IMR-90 (cell line): Measurements from ENCODE around the gene SAMD7. TPM values are rescaled to one million over a fixed set of nuclear protein-coding genes. Genes with fewer than 3 reads are reported as not detected.

ENCODE experiments used
- ATAC-seq: fragments of 200-7000 bp; cut with Tn5 transposase; 2 replicates; pipeline ENCODE4 v1.9.1; 2020; ENCODE audit warnings: low read depth, mild to moderate bottlenecking, moderate library complexity
- BruUV-seq: library from RNA; stranded (reverse); fragments of 400-500 nt; replicated peaks from 2 replicates; lab custom pipeline; 2021; lab: Mats Ljungman, UMichigan
- CTCF ChIA-PET: fragments of 300-600 bp; formaldehyde crosslinking; extraction: SDS; loops from one replicate; lab custom pipeline; 2021; ENCODE audit warnings: antibody characterized with exemption; lab: Yijun Ruan, JAX
- POLR2A ChIA-PET: fragments of 300-600 bp; sonication (Branson Sonifier 250); formaldehyde crosslinking; loops from one replicate; lab custom pipeline; 2022; ENCODE audit warnings: antibody characterized with exemption; ENCODE audit not compliant: unreplicated experiment; lab: Charles Lee
- DNase-seq: peaks from one replicate; pipeline ENCODE4 v3.0.0; 2013
- H2AFZ ChIP-seq: replicated peaks from 2 replicates; pipeline ENCODE3; 2013; ENCODE audit warnings: low read length, mild to moderate bottlenecking; ENCODE audit not compliant: poor library complexity
- H2AK5ac ChIP-seq: 2 replicates; pipeline ENCODE4 v1.6.1; 2013; ENCODE audit warnings: low read depth, low read length, inconsistent platforms
- H2AK9ac ChIP-seq: replicated peaks from 2 replicates; pipeline ENCODE3; 2013; ENCODE audit warnings: mild to moderate bottlenecking, low read depth, low read length, moderate library complexity; ENCODE audit not compliant: poor library complexity
- H2BK120ac ChIP-seq: 2 replicates; pipeline ENCODE4 v1.6.1; 2013; ENCODE audit warnings: low read depth, low read length, inconsistent platforms
- H2BK15ac ChIP-seq: 3 replicates; pipeline ENCODE4 v1.6.1; 2013; ENCODE audit warnings: low read depth, low read length, inconsistent platforms
- H2BK20ac ChIP-seq: 2 replicates; pipeline ENCODE4 v1.6.1; 2013; ENCODE audit warnings: low read depth, mild to moderate bottlenecking, inconsistent platforms, low read length, moderate library complexity
- H2BK5ac ChIP-seq: 2 replicates; pipeline ENCODE4 v1.6.1; 2013; ENCODE audit warnings: mild to moderate bottlenecking, low read depth, low read length, inconsistent platforms; ENCODE audit not compliant: poor library complexity, severe bottlenecking
- H3K14ac ChIP-seq: replicated peaks from 2 replicates; pipeline ENCODE4 v1.6.1; 2013; ENCODE audit warnings: low read depth, low read length, inconsistent platforms
- H3K18ac ChIP-seq: 2 replicates; pipeline ENCODE4 v1.6.1; 2013; ENCODE audit warnings: low read depth, low read length, control low read depth
- H3K23ac ChIP-seq: 2 replicates; pipeline ENCODE4 v1.6.1; 2013; ENCODE audit warnings: low read depth, low read length, inconsistent platforms
- H3K27ac ChIP-seq: 2 replicates; pipeline ENCODE4 v1.5.1; 2013; ENCODE audit warnings: mild to moderate bottlenecking, control low read depth, low read length; ENCODE audit not compliant: insufficient read depth
- H3K27me3 ChIP-seq: 2 replicates; pipeline ENCODE4 v1.6.1; 2013; ENCODE audit warnings: low read length; ENCODE audit not compliant: control insufficient read depth, insufficient read depth
- H3K36me3 ChIP-seq: 2 replicates; pipeline ENCODE4 v1.6.1; 2013; ENCODE audit warnings: low read length, mixed read lengths; ENCODE audit not compliant: control insufficient read depth, insufficient read depth
- H3K4ac ChIP-seq: 2 replicates; pipeline ENCODE4 v1.6.1; 2013; ENCODE audit warnings: low read depth, low read length, inconsistent platforms
- H3K4me1 ChIP-seq: 2 replicates; pipeline ENCODE4 v1.6.1; 2013; ENCODE audit warnings: low read length, mixed read lengths; ENCODE audit not compliant: control insufficient read depth, insufficient read depth
- H3K4me2 ChIP-seq: 2 replicates; pipeline ENCODE4 v1.6.1; 2013; ENCODE audit warnings: low read depth, mild to moderate bottlenecking, control low read depth, low read length, moderate library complexity
- H3K4me3 ChIP-seq: 2 replicates; pipeline ENCODE4 v1.5.1; 2013; ENCODE audit warnings: low read depth, mild to moderate bottlenecking, control low read depth, low read length, moderate library complexity; ENCODE audit not compliant: insufficient read depth
- H3K56ac ChIP-seq: 2 replicates; pipeline ENCODE4 v1.6.1; 2013; ENCODE audit warnings: low read length, inconsistent platforms; ENCODE audit not compliant: insufficient read depth; ENCODE audit errors: extremely low read depth
- H3K79me1 ChIP-seq, 2 experiments: 2 replicates each; pipeline ENCODE4 v1.6.1; 2013; ENCODE audit warnings: low read length in 2 of 2, inconsistent platforms in 1 of 2, low read depth in 1 of 2
- H3K9ac ChIP-seq: 2 replicates; pipeline ENCODE4 v1.6.1; 2013; ENCODE audit warnings: low read depth, low read length, control low read depth
- H3K9me1 ChIP-seq: 2 replicates; pipeline ENCODE4 v1.6.1; 2013; ENCODE audit warnings: low read length, inconsistent platforms; ENCODE audit not compliant: insufficient read depth
- H3K9me3 ChIP-seq: 2 replicates; pipeline ENCODE4 v1.6.1; 2013; ENCODE audit warnings: low read length; ENCODE audit not compliant: control insufficient read depth, insufficient read depth
- H4K20me1 ChIP-seq: 2 replicates; pipeline ENCODE4 v1.6.1; 2013; ENCODE audit warnings: low read length, inconsistent platforms; ENCODE audit not compliant: insufficient read depth
- H4K5ac ChIP-seq: 2 replicates; pipeline ENCODE4 v1.6.1; 2013; ENCODE audit warnings: mild to moderate bottlenecking, low read depth, low read length, control low read depth
- H4K8ac ChIP-seq, 2 experiments: 2 replicates each; pipeline ENCODE4 v1.6.1; 2013; ENCODE audit warnings: low read depth in 2 of 2, low read length in 2 of 2, control low read depth in 1 of 2, inconsistent platforms in 1 of 2
- H4K91ac ChIP-seq: 2 replicates; pipeline ENCODE4 v1.6.1; 2013; ENCODE audit warnings: low read depth, low read length, inconsistent platforms; ENCODE audit not compliant: insufficient read depth
- BHLHE40 ChIP-seq: fragments of 150-350 bp; IDR thresholded peaks from 2 replicates; pipeline ENCODE4 v1.6.1; 2016; ENCODE audit warnings: mild to moderate bottlenecking, low read depth, low read length
- CHD1 ChIP-seq: IDR thresholded peaks from 2 replicates; pipeline ENCODE4 v1.6.1; 2012; ENCODE audit warnings: low read depth, low read length, improper control_type of control experiment
- FOS ChIP-seq: fragments of 150-350 bp; IDR thresholded peaks from 2 replicates; pipeline ENCODE4 v1.6.1; 2016; ENCODE audit warnings: low read depth, low read length
- MXI1 ChIP-seq: IDR thresholded peaks from 2 replicates; pipeline ENCODE4 v1.6.1; 2012; ENCODE audit warnings: low read depth, mild to moderate bottlenecking, low read length, moderate library complexity, borderline replicate concordance
- POLR2A ChIP-seq: IDR thresholded peaks from 2 replicates; pipeline ENCODE4 v1.6.1; 2012; ENCODE audit warnings: mild to moderate bottlenecking, low read depth, low read length
- RAD21 ChIP-seq: IDR thresholded peaks from 2 replicates; pipeline ENCODE4 v1.6.1; 2012; ENCODE audit warnings: low read length, improper control_type of control experiment
- SMC3 ChIP-seq: fragments of 150-350 bp; IDR thresholded peaks from 2 replicates; pipeline ENCODE4 v1.6.1; 2016; ENCODE audit warnings: low read depth, mild to moderate bottlenecking, antibody characterized with exemption, low read length, moderate library complexity
- WGBS, 2 experiments: methylation state at CpG; one replicate each; pipeline versions ENCODE4 v1.1.5 to v1.1.7; 2013; ENCODE audit warnings: missing lambda C conversion rate in 2 of 2; ENCODE audit not compliant: insufficient read length in 1 of 2; ENCODE audit errors: extremely low coverage in 2 of 2; 5-methylcytosine and 5-hydroxymethylcytosine counted together
- dilution Hi-C: fragments of 300-500 bp; cut with HindIII; formaldehyde crosslinking; loops from one replicate; pipeline ENCODE4 v1.14.3; 2018; ENCODE audit warnings: low sequenced_read_pairs; ENCODE audit not compliant: unreplicated experiment
- in situ Hi-C: fragments of 300-500 bp; cut with MboI; formaldehyde crosslinking; loops from 3 replicates; pipeline ENCODE4 v1.14.3; 2019; ENCODE audit warnings: low sequenced_read_pairs, inconsistent platforms, mixed read lengths
- intact Hi-C: fragments of 100-400 bp; cut with micrococcal nuclease; formaldehyde crosslinking; loops from 2 replicates; pipeline ENCODE4 v1.10.0; 2022
- polyA plus RNA-seq, 3 experiments: library from polyadenylated mRNA; depleted of rRNA; stranded (reverse); fragments of >200 nt; gene quantifications; 2 replicates each; pipeline ENCODE4 v1.2.3, GENCODE V29; 2012; ENCODE audit warnings: low replicate concordance in 1 of 3
- total RNA-seq: library from RNA; depleted of rRNA; stranded (reverse); fragments of >200 nt; gene quantifications from 2 replicates; pipeline ENCODE4 v1.2.3, GENCODE V29; 2012

SAMD7 gene
- total and polyA plus RNA-seq, 2 of the 4 experiments (the other 2 are of a cell fraction) = not detected

- no peak overlapping the region for H2AK5ac ChIP-seq
- dilution Hi-C loops = no loop called here
- ATAC-seq = no peak
- H4K8ac ChIP-seq = no peak overlapping the region
- no peak overlapping the region for H3K4me3 ChIP-seq
- CTCF ChIA-PET = no interaction called here
- no peak overlapping the region for H3K27ac ChIP-seq
- no peak overlapping the region for H3K14ac ChIP-seq
- no peaks in the 10 kb centered on the region for H4K20me1 ChIP-seq
- H2AK9ac ChIP-seq = no peak overlapping the region
- H4K91ac ChIP-seq = no peak overlapping the region
- no peak overlapping the region for H2AFZ ChIP-seq
- H3K18ac ChIP-seq = no peak overlapping the region
- H2BK5ac ChIP-seq = no peak overlapping the region
- H3K9ac ChIP-seq = no peak overlapping the region
- H2BK120ac ChIP-seq = no peak overlapping the region
- WGBS, 2 experiments = 67% methylated on average over 2 of the region's 8 CpGs; no CpG with 5 or more reads in 1 of the 2 experiments
- no peak overlapping the region for H3K4ac ChIP-seq
- H3K23ac ChIP-seq = no peak overlapping the region
- POLR2A ChIA-PET = no interaction called here
- TF ChIP-seq SMC3 = no peak
- TF ChIP-seq POLR2A = no peak
- TF ChIP-seq FOS = no peak
- no peak for TF ChIP-seq RAD21
- no peak for TF ChIP-seq BHLHE40
- TF ChIP-seq CHD1 = no peak
- no peak for TF ChIP-seq MXI1
- H3K36me3 ChIP-seq = no peaks in the 10 kb centered on the region
- intact Hi-C loops = no loop called here
- H2BK20ac ChIP-seq = no peak overlapping the region
- DNase-seq = no peak
- in situ Hi-C loops = no loop called here
- no peaks in the 10 kb centered on the region for H3K79me1 ChIP-seq
- H2BK15ac ChIP-seq = no peak overlapping the region
- H3K4me1 ChIP-seq = no peaks in the 10 kb centered on the region
- H3K56ac ChIP-seq = no peak overlapping the region
- H3K9me1 ChIP-seq = no peaks in the 10 kb centered on the region
- H4K5ac ChIP-seq = no peak overlapping the region
- no peak overlapping the region for H3K4me2 ChIP-seq
- peaks cover 5% of the 10 kb centered on the region; the same call in 1 of the 2 replicates for H3K27me3 ChIP-seq
- no TSS peak for BruUV-seq
- no peaks in the 10 kb centered on the region for H3K9me3 ChIP-seq
These were observed 32.3 kb upstream of the SAMD7 start for GRCh38 chr3:169879013-169879557.
